Lower leg skin (tissue), 3 donors: ENCODE data around the gene FAM180B.

Source experiments
- POLR2A ChIP-seq, 2 donors: fragments of 450-650 bp; IDR thresholded peaks; one replicate each; pipeline ENCODE4 v1.6.1; 2016 to 2017; ENCODE audit warnings: antibody characterized with exemption in 2 of 2, mild to moderate bottlenecking in 1 of 2, moderate library complexity in 1 of 2
- TF ChIP-seq, protein P1 (sequence below), 3 donors: fragments of 450-650 bp; IDR thresholded peaks; one replicate each; pipeline ENCODE4 v1.5.1; 2016; ENCODE audit warnings: antibody characterized with exemption in 3 of 3, mild to moderate bottlenecking in 3 of 3, moderate library complexity in 2 of 3

- TF ChIP-seq, protein P1, sequence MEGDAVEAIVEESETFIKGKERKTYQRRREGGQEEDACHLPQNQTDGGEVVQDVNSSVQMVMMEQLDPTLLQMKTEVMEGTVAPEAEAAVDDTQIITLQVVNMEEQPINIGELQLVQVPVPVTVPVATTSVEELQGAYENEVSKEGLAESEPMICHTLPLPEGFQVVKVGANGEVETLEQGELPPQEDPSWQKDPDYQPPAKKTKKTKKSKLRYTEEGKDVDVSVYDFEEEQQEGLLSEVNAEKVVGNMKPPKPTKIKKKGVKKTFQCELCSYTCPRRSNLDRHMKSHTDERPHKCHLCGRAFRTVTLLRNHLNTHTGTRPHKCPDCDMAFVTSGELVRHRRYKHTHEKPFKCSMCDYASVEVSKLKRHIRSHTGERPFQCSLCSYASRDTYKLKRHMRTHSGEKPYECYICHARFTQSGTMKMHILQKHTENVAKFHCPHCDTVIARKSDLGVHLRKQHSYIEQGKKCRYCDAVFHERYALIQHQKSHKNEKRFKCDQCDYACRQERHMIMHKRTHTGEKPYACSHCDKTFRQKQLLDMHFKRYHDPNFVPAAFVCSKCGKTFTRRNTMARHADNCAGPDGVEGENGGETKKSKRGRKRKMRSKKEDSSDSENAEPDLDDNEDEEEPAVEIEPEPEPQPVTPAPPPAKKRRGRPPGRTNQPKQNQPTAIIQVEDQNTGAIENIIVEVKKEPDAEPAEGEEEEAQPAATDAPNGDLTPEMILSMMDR (IDR thresholded peaks at IDR 0.05) = no peak
- TF ChIP-seq POLR2A (IDR thresholded peaks at IDR 0.05) = no peak
Measured at GRCh38 chr11:47558695-47559094, 27.8 kb upstream of the FAM180B start.
